ENCODE measurements around the gene DLGAP5.

Gene DLGAP5

DNA sequence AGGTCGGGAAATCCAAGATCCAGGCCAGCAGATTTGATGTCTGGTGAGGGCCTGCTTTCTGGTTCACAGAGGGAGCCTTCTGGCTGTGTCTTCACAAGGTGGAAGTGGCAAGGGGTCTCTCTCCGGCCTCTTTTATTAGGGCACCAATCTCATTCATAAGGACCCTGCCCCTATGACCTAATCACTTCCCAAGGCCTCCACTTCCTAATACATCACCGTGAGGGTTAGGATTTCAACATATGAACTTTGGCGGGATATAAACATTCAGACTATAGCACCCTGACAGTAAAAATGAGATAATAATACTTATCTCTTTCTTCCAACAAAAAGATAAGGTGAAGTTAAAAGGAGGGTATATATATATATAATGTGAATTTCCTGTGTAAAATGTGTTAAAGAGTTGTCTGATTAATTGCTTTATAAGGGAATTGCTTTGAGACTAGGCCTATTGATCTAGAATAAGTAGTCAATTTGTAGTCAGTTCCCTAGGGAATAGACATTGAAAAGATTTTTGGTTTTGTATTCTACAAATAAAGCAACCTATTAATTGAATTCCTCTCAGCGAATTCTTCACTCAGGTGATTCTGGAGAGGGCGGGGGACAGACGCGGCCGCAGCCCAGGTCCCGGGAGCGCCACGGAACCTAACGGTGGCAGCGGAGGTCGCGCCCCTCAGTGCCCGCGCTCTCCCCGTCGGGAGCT lies 62.8 kb downstream of the DLGAP5 start:
- DNase-seq = no peak

DNA sequence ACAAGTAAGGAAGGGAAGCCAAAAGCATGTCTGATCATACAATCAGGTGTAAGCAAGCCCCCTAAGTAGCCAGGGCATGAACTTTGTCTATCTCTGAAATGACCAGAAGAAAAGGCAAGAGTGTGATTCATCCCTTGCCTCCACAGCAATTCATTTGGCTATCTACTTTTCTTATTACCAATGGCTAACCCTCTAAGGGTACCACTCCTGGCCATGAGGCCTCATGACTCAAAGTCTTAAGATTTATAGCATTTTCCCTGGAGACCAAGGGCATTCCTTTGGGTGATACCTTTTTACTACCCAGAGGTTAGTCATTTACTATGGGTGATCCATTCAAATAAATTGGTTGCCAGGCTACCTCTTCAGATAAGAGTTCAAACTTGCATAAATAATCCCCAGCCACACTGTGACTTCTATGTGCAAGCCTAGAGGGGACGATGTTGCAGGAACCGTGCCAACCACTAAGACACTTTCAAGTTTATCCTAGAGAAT lies 63.9 kb downstream of the DLGAP5 start:
- DNase-seq = no peak

DNA sequence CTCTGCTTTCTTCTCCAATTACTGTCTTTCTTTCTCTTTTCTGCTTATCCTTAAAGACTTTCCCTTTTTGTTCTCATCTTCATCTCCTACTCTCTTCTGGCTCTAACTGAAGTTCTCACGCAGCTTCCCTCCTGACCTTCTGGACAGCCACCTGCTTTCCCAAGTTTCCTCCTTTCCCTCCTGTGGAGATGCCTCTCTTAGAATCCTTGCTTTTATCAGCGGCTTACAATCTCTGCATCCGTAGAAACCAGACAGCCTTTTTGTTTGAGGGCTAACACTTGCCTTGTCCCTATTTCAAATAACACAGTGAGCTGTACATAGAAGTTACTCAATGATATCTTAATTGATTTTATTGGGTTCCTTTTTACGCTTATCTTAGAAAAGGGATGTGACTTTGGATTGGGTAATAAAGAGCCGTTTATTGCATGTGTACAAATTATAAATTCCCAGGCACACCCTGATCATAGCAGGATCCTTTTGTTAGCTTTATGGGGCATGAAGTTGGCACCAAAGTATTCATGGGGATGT lies 64.4 kb downstream of the DLGAP5 start:
- no peak for DNase-seq

DNA sequence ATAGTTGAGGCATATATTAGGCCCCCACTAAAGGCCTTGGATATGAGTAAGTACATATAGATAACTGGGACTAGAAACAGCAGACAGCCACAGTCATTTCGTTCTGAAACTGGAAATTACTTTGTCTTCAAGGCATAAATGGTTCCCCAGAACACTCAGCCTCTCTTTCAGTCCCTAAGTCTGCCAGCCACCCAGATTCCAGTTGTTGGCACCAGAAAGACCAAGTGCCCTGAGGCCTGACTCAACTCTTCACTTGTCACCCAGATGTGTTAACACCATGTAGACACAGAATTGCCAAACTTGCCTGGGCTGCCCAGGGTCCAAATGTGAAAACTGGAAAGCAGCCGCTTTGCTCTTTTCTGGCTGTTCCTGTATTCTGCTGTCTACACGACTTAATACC lies 65.4 kb downstream of the DLGAP5 start:
- no peak for DNase-seq

DNA sequence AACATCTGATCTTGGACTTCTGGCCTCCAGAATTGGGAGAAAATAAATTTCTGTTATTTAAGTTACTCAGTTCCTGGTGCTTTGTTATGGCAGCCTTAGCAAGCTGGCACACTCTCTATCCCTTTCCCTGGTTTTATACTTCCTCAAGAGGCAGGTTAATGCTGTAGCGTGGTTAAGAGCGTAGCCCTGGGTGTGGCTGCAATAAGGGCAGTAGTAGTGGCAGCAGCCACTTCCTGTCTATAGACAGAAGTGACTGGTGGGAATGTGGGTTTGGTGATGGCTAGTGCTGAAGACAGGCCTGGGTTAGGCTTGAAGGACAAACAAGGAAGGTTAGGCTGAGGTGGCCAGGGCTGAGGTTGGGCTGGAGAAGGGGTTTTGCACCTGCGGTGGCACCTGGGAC lies 66.0 kb downstream of the DLGAP5 start:
- no peak for DNase-seq

DNA sequence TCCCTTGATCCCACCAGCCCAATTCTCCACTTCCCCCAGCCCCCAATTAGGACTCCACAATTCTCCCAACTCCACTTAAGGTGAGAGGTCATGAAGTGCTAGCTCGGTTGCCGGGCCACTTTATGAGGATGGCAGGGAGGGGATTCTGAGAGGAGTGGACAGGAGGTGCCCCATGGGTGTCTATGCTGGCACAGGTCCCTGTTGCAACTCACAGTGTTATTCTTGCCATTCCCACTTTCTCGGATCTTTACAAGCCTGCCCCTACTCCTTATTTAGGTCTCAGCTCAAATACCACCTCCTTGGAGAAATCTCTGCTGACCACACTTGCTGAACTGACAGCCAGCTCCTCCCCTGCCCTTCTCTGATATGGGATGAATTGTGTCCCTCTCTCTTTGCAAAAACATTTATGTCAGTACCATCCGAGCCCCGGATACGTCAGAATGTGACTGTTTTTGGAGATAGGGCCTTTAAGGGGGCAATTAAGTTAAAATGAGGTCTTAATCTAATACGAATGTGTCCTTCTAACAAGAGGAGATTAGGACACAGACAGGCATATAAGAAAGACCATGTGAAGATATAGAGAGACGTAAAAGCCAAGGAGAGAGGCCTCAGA lies 66.5 kb downstream of the DLGAP5 start:
- no peak for DNase-seq

DNA sequence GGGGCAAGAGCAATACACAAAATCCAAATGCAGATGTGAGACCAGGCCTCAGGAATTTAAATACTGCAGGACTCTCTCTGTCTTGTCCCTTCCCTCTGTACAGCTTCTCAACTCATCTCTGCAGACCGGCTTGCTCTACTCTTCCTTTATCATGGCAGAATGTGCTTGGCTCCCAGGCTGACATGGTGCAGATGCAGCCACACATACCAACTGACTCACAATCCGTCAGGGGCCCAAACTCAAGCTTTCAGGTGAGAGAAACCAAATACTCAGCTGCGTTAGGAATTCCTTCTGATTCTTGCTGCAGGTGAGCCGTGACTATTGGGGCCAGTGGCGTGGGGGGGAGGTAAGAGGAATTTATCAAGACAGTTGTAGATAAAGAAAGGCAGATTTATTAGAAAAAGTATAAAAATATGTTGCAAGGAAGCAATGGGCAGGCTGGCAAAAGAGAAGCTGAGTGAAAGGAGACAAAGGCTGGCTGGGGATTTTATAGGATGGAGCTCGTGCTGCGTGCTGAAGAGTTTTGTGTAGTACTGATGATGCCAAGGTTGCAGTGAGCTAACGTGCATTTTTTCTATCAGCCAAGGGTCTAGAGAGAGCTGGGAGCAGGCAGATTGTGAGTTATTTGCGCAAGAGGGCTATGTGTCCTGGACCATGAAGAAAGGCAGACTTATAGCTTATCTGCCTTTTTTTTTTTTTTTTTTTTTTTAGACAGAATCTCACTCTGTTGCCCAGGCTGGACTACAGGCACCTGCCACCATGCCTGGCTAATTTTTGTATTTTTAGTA lies 67.3 kb downstream of the DLGAP5 start:
- DNase-seq = no peak

DNA sequence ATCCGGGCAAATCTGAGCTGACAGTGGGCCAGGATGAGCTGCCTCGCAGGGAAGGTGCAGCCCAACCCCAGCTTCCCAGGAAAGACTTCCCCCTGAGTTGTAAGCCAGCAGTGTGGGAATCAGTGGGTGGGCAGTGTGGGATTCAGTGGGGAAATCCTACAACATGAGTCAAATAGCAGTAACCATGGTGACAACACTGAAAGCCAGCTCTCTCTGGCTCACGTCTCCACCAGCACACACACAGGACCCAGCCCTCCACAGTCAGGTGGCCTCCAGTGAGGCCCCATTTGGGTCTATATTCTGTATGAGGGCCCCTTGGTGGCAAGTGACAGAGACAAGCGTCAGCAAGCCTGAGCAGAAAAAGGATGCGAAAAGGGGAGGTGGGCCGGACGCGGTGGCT lies 68.3 kb downstream of the DLGAP5 start:
- DNase-seq = no peak

DNA sequence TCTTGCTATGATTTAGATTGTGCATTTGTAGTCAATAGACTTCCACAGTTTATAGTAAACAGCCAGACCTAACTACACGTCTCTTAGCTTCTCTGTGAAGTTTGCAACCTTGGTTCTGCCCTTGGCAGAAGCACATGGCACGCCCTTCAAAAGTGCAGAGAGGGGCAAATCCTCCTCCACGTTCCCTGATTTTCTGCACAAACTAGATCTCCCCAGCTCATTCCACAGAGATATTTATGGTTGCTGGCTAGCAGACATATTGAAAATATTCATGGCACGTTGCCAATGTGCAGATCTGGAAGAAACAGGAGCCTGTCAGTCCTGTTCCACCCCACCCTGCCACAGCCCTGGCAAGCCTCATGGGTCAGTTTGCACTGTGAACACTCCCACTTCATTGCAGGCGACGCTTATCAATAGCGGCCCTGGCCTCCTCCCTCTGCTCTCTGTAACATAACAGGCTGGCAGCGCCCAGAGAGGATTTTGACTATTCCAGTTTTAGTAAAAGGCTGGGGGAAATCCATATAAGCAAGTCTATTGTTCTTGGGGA lies 68.9 kb downstream of the DLGAP5 start:
- DNase-seq = no peak

DNA sequence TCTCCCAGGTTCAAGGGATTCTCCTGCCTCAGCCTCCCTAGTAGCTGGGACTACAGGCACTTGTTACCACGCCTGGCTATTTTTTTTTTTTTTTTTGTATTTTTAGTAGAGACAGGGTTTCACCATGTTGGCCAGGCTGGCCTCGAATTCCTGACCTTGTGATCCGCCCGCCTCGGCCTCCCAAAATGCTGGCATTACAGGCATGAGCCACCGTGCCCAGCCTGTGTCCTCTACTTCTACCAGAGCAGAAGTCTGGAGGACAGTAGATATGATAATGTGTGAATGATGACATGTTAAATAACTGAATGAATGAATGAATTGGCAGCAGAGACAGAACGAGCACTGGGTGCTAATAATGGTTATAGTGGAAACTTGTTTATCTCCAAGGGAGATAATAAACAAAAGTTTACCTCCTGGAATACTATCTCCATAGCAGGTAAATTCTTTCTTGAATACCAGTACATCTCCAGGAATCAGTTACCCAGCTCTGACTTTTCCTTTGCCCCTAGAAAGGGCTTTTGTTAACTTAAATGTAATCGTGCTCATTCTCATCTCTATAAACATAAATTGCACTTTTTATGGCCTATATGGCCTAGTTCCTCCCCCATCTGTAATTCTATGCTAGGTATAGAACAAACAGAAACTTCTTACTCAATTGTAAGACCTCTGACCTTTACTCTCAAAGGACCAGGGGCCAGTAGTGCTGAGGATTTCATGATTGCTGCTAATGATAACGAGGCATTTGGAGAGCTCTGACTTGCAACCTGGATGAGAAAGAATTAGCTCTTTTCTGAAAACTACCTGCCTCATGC lies 69.6 kb downstream of the DLGAP5 start:
- no peak for DNase-seq

DNA sequence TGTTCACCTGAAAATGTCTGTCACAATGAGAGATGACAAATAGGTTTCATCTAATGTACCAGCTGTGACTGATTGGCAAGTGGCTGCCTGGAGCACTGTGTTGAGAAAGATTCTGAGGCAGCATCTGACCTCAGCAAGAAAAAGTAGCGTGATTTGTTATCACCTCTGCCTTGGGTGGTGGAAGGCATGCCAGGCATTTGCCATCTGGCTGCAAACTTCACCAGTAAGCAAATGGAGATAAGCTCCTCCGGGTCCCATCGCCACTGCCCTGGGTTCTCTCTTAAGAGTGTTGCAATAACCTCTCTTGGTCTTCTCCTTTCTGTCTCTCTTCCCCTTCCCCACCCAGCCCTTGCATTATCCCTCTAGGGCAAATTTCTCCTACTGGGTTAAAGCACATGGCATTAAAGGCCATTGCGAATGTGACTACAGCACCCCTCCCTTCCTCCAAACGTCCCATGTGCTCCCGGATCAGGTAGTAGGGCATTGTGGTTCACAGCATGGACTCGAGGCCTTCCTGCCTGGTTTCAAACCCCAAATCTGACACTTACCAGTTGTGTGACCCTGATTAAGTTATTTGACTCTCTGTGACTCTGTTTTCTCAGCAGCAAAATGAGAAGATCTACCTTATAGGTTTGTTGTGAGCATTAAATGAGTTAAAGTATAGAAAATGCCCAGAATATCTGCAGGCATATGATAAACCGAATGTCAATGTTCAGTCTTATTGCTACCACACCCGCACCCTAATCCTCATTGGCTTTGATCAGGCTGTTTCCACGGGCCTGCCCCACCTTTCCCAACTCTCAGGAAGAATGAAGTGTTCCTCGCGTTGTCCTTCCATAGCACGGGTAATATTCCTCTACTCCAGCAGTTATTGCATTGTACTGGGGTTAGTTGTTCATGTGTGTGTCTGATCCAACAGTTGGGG lies 70.6 kb downstream of the DLGAP5 start:
- no peak for DNase-seq

DNA sequence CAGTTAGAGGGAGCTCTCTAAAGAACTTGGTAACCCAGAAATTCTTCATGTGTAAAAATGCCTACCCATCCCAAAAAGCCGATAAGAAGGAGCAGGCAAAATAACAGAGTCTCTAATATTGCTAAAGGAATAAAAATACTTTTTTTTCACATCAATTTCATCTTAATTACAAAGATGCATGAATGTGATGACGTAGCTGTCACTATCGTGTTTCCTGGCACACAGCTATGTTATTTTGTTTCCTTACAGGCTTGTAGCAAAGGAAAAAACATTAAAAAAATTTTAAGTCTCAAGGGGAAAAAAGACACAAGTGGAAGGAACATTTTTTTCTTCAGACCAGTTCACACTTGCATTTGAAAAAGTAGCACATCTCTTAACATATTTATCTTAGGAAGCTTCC lies 72.6 kb downstream of the DLGAP5 start:
- no peak for DNase-seq

DNA sequence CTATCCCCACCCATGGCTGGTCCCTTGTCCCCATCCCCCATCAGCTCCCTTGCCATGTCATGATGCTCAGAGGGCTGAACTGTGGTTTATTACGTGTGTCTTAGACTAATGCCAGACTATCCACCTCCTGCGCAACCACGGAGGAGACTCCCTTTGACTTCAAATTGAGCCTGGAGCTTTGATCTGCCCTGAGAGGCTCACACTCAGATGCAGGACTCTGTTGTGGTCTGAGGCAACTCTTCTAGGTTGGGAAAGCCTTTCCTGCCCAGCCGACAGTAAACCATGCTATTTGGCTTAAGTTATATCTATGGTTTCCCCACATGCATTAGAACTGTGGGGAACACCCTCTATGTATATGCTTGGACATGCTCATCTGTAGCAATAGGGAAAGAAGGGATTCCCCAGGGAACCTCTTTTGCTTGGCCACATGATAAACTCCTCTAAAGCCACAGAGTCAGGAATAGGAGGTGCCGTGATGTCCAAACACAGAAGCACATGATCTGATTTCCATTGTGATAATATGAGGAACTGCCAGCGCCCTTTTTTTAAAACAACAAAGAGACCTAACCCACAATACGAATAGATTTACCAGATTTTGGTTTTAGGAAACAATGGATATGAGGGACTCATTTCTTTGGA lies 73.5 kb downstream of the DLGAP5 start:
- no peak for DNase-seq

DNA sequence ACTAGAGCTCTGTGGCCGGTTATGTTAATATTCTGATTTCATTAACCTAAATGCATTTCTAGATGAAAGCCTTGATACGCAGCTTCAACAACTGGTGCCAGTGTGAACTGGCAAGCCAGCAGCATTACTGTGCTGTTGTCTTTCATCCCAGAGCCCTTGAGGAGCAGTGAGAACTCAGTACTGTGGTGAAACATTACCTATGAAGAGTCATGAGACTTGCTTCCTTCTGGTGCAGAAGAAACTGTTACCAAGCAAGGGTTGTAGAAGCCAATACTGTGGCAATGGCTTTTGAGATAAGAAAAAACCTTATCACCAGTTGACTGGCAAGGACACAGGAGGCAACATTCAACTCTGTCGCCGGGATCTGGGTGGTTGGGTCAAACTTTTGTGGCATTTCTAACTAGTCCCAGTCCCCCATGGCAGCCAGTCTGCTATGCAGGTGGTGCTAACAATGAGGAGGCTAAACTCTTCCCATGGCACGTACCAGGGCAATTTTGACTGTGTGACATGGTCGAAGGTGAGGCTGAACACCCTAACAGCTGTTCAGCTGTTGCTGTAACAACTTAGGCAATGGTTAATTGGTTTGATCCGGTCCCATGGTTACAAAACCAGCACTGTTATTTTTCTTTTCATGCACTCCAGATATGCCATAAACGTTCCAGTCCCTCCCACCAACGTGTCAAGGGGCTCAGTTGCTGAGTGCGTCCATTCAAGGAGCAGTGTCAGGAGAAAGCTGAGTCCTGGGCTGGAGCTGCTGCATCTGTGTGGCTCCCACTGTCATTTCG lies 74.9 kb downstream of the DLGAP5 start:
- DNase-seq = no peak

DNA sequence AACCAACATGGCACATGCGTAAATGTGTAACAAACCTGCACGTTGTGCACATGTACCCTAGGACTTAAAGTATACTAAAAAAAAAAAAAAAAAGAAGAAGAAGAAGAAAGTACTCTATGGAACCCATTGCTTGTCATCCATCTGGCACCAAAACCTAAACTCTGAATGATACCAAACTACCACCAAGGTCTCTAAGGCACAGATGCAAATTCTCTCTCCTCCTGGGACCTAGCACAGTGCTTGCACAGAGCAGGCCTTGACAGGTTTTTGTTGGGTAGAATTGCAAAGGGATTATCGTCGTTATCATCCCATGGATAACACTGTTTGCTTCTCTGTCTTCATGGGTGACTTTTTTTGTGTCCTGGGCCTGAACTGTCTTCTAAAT lies 75.5 kb downstream of the DLGAP5 start:
- no peak for DNase-seq

DNA sequence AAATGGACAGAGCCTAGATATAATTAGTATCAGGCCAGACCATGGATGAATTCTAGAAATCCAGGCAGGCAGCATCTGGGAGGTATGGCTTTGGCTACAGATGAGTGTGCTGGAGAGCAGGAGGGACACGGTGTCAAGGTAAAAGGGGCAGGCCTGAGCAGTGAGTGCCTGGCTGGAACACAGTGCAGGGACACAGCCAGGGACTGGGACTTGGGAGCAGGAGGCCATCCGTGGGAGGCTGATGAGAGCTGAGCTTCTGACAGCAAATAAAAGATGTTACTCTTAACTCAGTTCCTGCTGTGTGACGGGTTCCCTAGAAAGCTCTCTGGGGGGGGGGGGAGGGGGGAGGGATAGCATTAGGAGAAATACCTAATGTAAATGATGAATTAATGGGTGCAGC lies 75.9 kb downstream of the DLGAP5 start:
- no peak for DNase-seq

DNA sequence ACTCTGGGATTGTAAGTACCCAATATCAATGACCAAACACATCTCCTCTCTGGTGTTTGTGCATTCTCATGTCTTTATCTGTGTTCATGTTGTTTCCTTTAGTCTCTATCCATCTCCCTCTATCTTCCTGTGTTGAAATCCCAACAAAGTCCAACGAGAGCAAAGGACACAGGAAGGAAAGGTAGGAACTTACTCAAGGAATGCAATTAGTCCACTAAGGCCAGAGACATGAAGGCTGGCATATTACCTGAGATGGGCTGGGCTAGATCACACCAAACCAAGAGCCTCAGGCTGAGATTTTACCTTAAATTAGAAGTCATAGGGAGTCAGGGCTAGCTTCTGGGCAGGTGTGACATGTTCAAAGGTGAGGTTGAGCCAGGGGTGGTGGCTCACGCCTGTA lies 76.7 kb downstream of the DLGAP5 start:
- no peak for DNase-seq

DNA sequence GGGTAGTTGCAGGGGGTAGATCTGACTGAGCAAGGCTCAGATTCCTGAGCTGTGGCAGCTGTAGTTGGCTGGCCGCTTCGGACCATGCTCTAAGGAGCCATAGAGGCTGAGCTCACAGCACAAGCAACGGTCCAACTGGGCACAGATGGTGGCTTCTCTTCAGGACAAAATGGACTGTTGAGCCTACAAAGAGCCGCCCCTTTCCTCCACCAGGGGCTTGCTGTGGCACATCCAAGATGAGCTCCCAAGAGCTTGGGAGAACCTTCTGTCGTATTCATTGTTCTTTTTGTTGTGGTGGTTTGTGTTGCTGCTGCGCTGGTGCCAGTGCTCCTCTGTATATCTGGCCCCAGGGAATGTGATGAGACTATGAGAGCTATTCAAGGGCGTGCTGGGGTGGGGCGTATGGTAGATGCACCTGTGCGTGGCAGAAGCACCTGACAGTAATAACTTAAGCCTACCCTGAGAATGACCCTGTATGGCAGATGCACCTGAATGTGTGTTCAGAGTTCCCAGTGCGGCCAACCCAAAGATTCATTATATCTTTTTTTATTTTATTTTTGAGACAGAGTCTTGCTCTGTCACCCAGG lies 80.2 kb downstream of the DLGAP5 start:
- no peak for DNase-seq

DNA sequence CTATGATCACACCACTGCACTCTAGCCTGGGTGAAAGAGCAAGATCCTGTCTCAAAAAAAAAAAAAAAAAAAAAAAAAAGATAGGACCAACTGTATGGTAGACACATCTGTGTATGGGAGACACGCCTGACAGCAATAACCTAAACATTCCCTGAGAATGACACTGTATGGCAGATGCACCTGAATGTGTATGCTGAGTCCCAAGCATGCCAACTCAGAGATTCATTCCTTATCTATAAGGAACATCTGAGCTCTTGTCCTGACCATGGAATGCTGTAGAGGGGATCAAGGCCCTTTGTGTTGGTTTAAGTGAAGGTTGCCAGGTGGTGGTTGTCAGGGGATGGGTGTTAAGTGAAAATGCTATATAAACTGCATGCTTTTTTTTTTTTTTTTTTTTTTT lies 81.5 kb downstream of the DLGAP5 start:
- DNase-seq = no peak

All from SW 1271 (cell line).